ENCODE measurements around the gene CORO2A. TPM values are rescaled to one million over a fixed set of nuclear protein-coding genes. Genes with fewer than 3 reads are reported as not detected.
A peak's percentile ranks its signal among the peaks of the same experiment; 100 is the strongest.
"Not testable (repeated sequence)": the region's sequence is repeated elsewhere in the genome, so short reads cannot be mapped to it uniquely, and the experiment has no call there.

CORO2A gene
- polyA plus RNA-seq, 3 donors, result 2.2 to 2.6 (median 2.5) TPM

DNA sequence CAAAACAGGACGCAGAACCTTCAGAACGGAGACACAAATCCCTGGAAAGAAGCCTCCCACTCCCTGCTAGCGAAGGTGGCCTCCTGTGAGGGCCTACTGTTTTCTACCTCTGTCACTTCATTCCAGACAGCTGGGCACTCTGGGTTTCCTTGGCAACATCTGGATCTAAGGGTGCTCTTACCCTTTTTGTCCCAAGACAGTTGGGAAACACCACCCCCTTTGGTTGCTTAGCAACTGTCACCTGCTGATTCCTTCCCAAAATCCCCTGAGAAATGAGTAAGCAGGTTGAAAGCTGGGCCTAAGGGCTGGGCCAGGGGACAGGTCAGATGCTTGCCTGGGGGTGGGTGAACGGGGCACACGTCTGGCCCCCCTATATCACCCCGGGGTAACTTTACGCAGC is 106.5 kb downstream of the CORO2A start:
- no peak for DNase-seq

DNA sequence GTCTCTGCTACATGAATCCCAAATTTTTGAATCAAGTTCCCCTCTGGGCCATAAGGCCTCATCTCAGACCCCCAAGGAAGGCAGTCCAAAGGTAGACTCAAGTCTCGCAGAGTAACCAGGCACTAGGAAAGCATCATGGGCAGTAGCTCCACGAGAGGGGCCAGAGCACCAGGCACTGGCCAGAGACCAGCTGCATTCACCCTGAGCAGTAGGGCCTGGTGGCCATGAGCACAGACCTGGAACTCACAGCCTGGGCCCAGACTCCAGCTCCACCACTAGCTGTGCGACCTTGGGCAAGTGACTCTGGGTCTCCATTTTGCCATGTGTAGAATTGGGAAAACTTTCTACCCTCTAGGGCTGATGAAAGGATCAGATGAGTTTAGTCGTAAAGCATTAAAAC is 107.4 kb downstream of the CORO2A start:
- DNase-seq, result no peak

GRCh38 chr9:98084396-98084795 is 108.0 kb downstream of the CORO2A start:
- DNase-seq, result no peak

GRCh38 chr9:98083566-98084183 is 108.8 kb downstream of the CORO2A start:
- no peak for DNase-seq

GRCh38 chr9:98083061-98083501 is 109.4 kb downstream of the CORO2A start:
- DNase-seq, result no peak

- DNase-seq, result no peak
Measured at GRCh38 chr9:98081477-98082219, 110.8 kb downstream of the CORO2A start.

DNA sequence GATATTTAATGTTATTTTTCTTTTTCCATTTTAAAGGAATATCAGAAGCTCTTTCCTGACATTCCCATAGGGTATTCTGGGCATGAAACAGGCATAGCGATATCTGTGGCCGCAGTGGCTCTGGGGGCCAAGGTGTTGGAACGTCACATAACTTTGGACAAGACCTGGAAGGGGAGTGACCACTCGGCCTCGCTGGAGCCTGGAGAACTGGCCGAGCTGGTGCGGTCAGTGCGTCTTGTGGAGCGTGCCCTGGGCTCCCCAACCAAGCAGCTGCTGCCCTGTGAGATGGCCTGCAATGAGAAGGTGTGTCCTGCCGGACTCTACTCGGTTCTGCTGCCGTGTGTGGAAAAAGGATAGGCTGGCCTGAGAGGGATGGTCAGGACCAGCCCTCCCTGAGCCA is 111.7 kb downstream of the CORO2A start:
- DNase-seq, result no peak

DNA sequence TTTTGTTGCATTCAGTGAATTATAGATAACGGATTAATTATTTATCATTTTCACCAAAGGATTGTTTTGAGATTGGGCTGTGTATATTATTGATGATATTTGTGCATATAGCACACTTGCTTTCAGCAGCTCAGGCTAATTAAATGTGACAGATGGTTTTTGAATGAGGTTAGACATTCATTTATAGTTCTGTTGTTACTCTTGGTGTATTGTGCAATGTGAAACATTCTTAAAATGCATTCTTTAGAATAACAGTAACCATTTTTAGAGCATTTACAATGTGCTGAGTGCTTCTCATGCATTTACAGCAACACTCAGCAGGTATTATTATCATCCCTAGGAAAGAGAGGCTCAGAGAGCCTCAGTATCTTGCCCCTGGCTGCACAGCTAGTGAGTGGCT is 112.1 kb downstream of the CORO2A start:
- DNase-seq, result no peak

DNA sequence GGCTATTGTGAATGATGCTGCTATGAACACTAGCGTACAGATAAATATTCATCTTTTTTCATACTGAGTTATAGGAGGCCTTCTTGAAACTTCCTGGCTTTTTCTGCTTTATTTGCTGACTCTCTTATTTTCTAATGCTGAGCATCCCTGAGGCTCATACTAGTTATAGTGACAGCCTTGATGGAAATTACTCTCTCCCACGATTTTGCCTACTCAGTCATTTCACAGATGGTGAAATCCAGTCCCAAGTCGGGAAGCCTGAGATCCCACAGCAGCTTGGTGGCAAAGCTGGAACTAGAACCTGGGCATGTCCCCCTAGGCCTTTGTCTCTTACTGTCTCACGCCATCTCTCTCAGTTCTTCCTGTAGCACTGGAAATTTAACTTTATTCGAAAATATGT is 113.5 kb downstream of the CORO2A start:
- DNase-seq, result no peak

- not testable (repeated sequence) for DNase-seq
Measured at GRCh38 chr9:98076514-98076890, 115.9 kb downstream of the CORO2A start.

DNA sequence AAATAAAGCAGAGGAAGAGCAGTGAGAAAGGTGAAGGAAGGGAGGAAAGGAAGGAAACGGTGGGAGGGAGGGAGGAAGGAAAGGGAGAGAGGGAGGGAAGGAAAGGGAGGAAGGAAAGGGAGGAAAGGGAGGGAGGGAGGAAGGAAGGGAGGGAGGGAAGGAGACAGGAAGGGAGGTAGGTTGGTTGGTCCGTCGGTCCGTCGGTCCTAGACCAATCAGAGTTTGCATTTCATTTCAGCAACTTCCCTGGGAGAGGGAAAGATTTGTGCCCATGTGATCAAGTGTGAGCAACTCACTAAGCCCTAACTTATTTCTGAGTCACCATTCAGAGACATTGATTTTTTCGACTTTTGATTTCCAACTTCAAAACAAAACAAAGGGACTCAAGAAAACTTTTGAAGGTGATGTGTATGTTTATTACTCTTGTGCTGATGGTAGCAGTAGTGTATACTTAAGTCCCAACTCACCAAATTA is 117.1 kb downstream of the CORO2A start:
- DNase-seq, result no peak

- peak; percentile 54 for DNase-seq
Measured at GRCh38 chr9:98074115-98074990, 118.1 kb downstream of the CORO2A start.

DNA sequence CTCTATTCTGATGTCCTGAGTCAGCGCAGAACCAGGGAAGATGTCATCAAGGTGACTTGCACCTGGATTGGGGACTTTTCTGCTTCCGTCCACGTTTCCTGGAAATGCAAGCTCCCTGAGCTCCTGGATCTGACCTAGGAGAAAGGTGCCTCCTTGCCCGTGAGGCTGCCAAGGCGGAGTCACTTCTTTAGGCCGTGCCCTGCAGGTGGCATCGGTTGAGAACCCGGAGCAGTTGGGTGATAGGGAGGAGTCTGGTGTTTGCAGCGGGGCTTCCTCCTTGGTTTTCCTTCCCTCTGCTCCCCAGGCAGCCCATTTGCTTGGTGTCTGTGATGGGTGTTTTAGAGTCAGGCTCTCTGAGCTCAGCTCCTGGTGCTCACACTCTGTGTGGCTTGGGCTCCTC is 120.7 kb downstream of the CORO2A start:
- no peak for DNase-seq

Other genes starting within 250 kb of the CORO2A start
- gene ANP32B, start 209.3 kb downstream of the CORO2A start, polyA plus RNA-seq (ENCODE audit: insufficient read length in 3 of 3), result 100 to 1,000 TPM; 217 to 273 (median 241) TPM
- gene NANS, start 135.9 kb downstream of the CORO2A start, polyA plus RNA-seq (ENCODE audit: insufficient read length in 3 of 3), result 10 to 100 TPM; 38.2 to 45.0 (median 41.7) TPM
- gene TRIM14, start 73.4 kb downstream of the CORO2A start, polyA plus RNA-seq (ENCODE audit: insufficient read length in 3 of 3), result 1 to 10 TPM; 5.2 to 7.2 (median 6.9) TPM
- gene TBC1D2, start 63.0 kb upstream of the CORO2A start, polyA plus RNA-seq (ENCODE audit: insufficient read length in 3 of 3), result 1 to 10 TPM; 3.9 to 4.1 (median 3.9) TPM